DMS79 treated with DMSO at 0.1 percent for 48 hours (cell line): ENCODE data around the gene SYNJ2.

ENCODE experiments used
- DNase-seq: peaks from one replicate; lab custom pipeline; 2025; lab: John Stamatoyannopoulos, UW

Gene SYNJ2

GRCh38 chr6:158131926-158132325, 150.3 kb downstream of the SYNJ2 start:
- DNase-seq, result peak; percentile 30

GRCh38 chr6:158142789-158143188, 161.1 kb downstream of the SYNJ2 start:
- DNase-seq, result no peak

GRCh38 chr6:158143700-158144099, 162.0 kb downstream of the SYNJ2 start:
- no peak for DNase-seq
